Fibroblast of villous mesenchyme (primary cell): ENCODE results near the gene AP1G2. TPM values are rescaled to one million over a fixed set of nuclear protein-coding genes. Genes with fewer than 3 reads are reported as not detected.

Experiments
- DNase-seq: peaks from one replicate; pipeline ENCODE4 v3.0.0-alpha.2; 2010; ENCODE audit warnings: low read depth
- H3K4me3 ChIP-seq: 2 replicates; pipeline ENCODE4 v1.5.1; 2011; ENCODE audit warnings: low read depth, mild to moderate bottlenecking, low read length
- CTCF ChIP-seq: IDR thresholded peaks from 2 replicates; pipeline ENCODE4 v1.5.1; 2012; ENCODE audit warnings: low read depth, mild to moderate bottlenecking, low read length; ENCODE audit not compliant: insufficient read depth
- total RNA-seq: library from RNA; depleted of rRNA; stranded (reverse); fragments of >200 nt; gene quantifications from 2 replicates; pipeline ENCODE4 v1.2.3, GENCODE V29; 2012

The AP1G2 gene
- total RNA-seq, 1 donor, result 18.1 TPM

- no peak overlapping the region for H3K4me3 ChIP-seq
- no peak for DNase-seq
- TF ChIP-seq CTCF, result no peak
Observed at GRCh38 chr14:23520899-23521533, 46.6 kb downstream of the AP1G2 start.

- no peak overlapping the region for H3K4me3 ChIP-seq
- no peak for TF ChIP-seq CTCF
- DNase-seq, result no peak
Observed at GRCh38 chr14:23518709-23519108, 48.9 kb downstream of the AP1G2 start.

GRCh38 chr14:23517650-23518326 is 49.8 kb downstream of the AP1G2 start:
- DNase-seq, result no peak
- TF ChIP-seq CTCF, result no peak
- no peak overlapping the region for H3K4me3 ChIP-seq

GRCh38 chr14:23514644-23514957 is 53.0 kb downstream of the AP1G2 start:
- no peak for TF ChIP-seq CTCF
- DNase-seq, result no peak
- no peak overlapping the region for H3K4me3 ChIP-seq

- DNase-seq, result no peak
- H3K4me3 ChIP-seq, result no peak overlapping the region
- TF ChIP-seq CTCF, result no peak
Observed at GRCh38 chr14:23513818-23514643, 53.6 kb downstream of the AP1G2 start.

GRCh38 chr14:23513005-23513817 is 54.4 kb downstream of the AP1G2 start:
- no peak overlapping the region for H3K4me3 ChIP-seq
- DNase-seq, result no peak

More at GRCh38 chr14:23513005-23513817, 54.4 kb downstream of the AP1G2 start:
- TF ChIP-seq CTCF, result no peak
